Thyroid gland (tissue), 4 donors: ENCODE data around the gene GALNT15.

Experiments
- POLR2A ChIP-seq, 2 donors: fragments of 450-650 bp; IDR thresholded peaks; one replicate each; pipeline ENCODE4 v1.6.1; 2017; ENCODE audit warnings: antibody characterized with exemption in 2 of 2, mild to moderate bottlenecking in 2 of 2, moderate library complexity in 1 of 2
- TF ChIP-seq, protein P1 (sequence below), 6 experiments: fragments of 200-600 bp in 3 of 6; fragments of 450-650 bp in 3 of 6; sonication (generic) in 3 of 6; IDR thresholded peaks; one replicate each; pipeline ENCODE4 v1.5.1; 2016 to 2019; ENCODE audit warnings: antibody characterized with exemption in 6 of 6, mild to moderate bottlenecking in 2 of 6, inconsistent platforms in 1 of 6, moderate library complexity in 1 of 6

DNA sequence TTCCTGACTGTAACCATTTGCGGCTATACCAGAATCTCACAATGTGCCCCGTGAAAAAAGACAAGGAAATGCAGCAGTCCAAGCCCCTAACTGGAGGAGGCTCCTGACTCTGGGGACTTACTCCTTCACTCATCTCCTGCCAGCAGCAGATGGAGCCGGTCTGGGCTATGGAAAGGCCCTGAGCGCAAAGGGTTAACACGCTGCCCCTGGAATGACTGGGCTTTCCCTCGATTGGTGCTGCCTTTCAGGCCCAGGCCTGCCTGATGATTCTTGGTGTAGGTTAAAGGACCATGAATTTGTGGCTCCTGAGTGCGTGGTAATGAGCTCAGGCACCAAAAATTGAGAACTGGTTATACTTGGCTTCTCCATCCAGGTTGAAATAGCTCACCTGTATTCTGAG is 42.3 kb upstream of the GALNT15 start:
- TF ChIP-seq, protein P1, sequence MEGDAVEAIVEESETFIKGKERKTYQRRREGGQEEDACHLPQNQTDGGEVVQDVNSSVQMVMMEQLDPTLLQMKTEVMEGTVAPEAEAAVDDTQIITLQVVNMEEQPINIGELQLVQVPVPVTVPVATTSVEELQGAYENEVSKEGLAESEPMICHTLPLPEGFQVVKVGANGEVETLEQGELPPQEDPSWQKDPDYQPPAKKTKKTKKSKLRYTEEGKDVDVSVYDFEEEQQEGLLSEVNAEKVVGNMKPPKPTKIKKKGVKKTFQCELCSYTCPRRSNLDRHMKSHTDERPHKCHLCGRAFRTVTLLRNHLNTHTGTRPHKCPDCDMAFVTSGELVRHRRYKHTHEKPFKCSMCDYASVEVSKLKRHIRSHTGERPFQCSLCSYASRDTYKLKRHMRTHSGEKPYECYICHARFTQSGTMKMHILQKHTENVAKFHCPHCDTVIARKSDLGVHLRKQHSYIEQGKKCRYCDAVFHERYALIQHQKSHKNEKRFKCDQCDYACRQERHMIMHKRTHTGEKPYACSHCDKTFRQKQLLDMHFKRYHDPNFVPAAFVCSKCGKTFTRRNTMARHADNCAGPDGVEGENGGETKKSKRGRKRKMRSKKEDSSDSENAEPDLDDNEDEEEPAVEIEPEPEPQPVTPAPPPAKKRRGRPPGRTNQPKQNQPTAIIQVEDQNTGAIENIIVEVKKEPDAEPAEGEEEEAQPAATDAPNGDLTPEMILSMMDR (IDR thresholded peaks at IDR 0.05) = no peak
- no peak for TF ChIP-seq POLR2A (IDR thresholded peaks at IDR 0.05)
